Uterus (tissue), 4 donors: ENCODE measurements around the gene HAGH. TPM values are rescaled to one million over a fixed set of nuclear protein-coding genes. Genes with fewer than 3 reads are reported as not detected.

Source experiments
- DNase-seq, 2 donors: peaks; one replicate each; pipeline ENCODE4 v3.0.0-alpha.2; 2019 to 2020
- H3K27ac ChIP-seq, 2 donors: fragments of 200-600 bp; sonication (generic); 1 replicate in 1 of 2; 2 replicates in 1 of 2; pipeline ENCODE4 v1.5.1; 2016 to 2018
- H3K27me3 ChIP-seq, 2 donors: fragments of 200-600 bp; sonication (generic); one replicate each; pipeline ENCODE4 v1.5.1; 2018 to 2019; ENCODE audit warnings: control low read depth in 1 of 2
- H3K36me3 ChIP-seq, 2 donors: fragments of 200-600 bp; sonication (generic); one replicate each; pipeline ENCODE4 v1.5.1; 2019; ENCODE audit warnings: control low read depth in 1 of 2
- H3K4me1 ChIP-seq, 2 donors: fragments of 200-600 bp; sonication (generic); one replicate each; pipeline ENCODE4 v1.5.1; 2018 to 2019; ENCODE audit warnings: control low read depth in 1 of 2
- H3K4me3 ChIP-seq, 2 donors: fragments of 200-600 bp; sonication (generic); 1 replicate in 1 of 2; 2 replicates in 1 of 2; pipeline ENCODE4 v1.5.1; 2018 to 2019; ENCODE audit warnings: mild to moderate bottlenecking in 1 of 2
- H3K9me3 ChIP-seq, 2 donors: fragments of 200-600 bp; sonication (generic); one replicate each; pipeline ENCODE4 v1.5.1; 2019; ENCODE audit warnings: control low read depth in 1 of 2
- CTCF ChIP-seq, 4 experiments: fragments of 200-600 bp in 2 of 4; fragments of 450-650 bp in 2 of 4; sonication (generic) in 2 of 4; IDR thresholded peaks; one replicate each; pipeline ENCODE4 v1.5.1; 2016 to 2019; ENCODE audit warnings: antibody characterized with exemption in 4 of 4, mild to moderate bottlenecking in 2 of 4, moderate library complexity in 1 of 4
- POLR2A ChIP-seq, 2 donors: fragments of 450-650 bp; IDR thresholded peaks; one replicate each; pipeline ENCODE4 v1.6.1; 2016; ENCODE audit warnings: antibody characterized with exemption in 2 of 2, mild to moderate bottlenecking in 1 of 2, moderate library complexity in 1 of 2
- intact Hi-C: fragments of 100-400 bp; cut with DNase I; formaldehyde crosslinking; loops from one replicate; pipeline ENCODE4 v1.15.1; 2023; ENCODE audit warnings: low total_unique reads
- total RNA-seq, 4 donors: library from RNA; depleted of rRNA in 3 of 4; stranded (reverse); fragments of >200 nt in 3 of 4; gene quantifications; one replicate each; pipeline versions ENCODE4 v1.1.0 to v1.2.4, GENCODE V29; 2014 to 2023
- donor health status: DM: yes; HTN: yes; CAD: no.

Gene HAGH
- total RNA-seq, 4 donors from 2014 or later = 22.9 to 75.3 (median 34.0) TPM

DNA sequence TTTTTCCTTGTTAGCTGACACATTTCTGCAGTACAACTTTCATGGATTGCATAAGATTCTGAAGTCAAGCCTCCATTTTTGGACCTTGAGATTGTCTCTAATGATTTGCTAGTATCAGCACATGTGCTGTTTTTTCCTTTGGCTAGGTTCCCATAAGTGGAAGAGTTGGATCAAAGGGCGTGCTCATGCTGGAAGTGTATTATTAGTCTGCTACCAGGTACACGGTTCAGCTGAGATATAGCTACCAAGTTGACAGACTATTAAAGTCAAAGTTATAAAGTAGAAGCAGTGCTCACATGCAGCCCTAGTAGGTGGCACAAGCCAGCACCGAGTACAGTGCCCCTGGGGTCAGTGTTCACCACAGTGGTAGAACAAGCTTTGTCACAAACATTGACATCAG, 3.6 kb upstream of the HAGH start:
- H3K27ac ChIP-seq = no peak overlapping the region
- H3K36me3 ChIP-seq = no peaks in the 10 kb centered on the region
- DNase-seq = no peak
- no peak for TF ChIP-seq POLR2A (IDR thresholded peaks at IDR 0.05)
- no peak for TF ChIP-seq CTCF (IDR thresholded peaks at IDR 0.05)
- intact Hi-C loops = no loop called here
- peaks cover 0 to 10% of the 10 kb centered on the region in 2 donors for H3K4me1 ChIP-seq
- no peaks in the 10 kb centered on the region for H3K9me3 ChIP-seq
- H3K4me3 ChIP-seq = no peak overlapping the region
- no peaks in the 10 kb centered on the region for H3K27me3 ChIP-seq

DNA sequence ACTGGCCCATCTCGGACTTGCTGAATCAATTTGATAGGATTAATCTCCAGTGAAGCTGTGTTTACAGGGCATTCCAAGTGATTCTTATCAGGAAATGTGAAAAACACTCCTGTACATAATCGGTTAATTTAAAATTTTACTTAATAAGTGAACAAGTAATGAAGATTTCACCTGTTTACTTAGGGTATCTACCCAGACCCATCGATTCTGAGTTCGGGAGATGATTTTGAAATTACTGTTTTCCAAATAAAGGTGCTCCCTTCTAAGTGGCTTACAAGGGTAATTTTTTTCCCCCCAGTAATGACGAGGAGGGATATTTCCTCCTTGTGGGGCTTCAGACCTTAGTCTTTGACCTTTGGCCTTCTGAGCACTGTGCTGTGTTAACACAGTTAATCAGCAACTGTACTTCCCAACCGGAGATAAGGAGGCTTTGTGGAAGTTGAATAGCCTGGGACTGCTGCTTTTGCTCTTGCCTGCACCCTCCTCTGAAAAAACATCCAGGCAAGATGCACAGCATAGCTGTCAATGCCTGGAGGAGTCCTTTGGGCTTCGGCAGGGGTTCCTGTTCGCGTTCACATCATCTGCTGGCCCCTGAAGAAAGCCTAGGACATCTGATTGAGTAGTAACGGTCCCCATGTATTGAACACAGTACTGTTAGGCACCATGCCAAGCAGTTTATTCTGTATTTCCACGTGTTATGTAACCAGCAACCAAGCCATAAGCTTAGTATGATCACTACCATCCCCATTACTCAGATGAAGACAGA, 2.2 kb upstream of the HAGH start:
- H3K9me3 ChIP-seq = no peaks in the 10 kb centered on the region
- H3K36me3 ChIP-seq = no peaks in the 10 kb centered on the region
- no peak overlapping the region for H3K4me3 ChIP-seq
- no peak overlapping the region for H3K27ac ChIP-seq
- intact Hi-C loops = no loop called here
- TF ChIP-seq POLR2A (IDR thresholded peaks at IDR 0.05) (no peak), CTCF (IDR thresholded peaks at IDR 0.05) (no peak)
- no peak for DNase-seq
- no peaks in the 10 kb centered on the region for H3K27me3 ChIP-seq
- H3K4me1 ChIP-seq = peaks cover 0 to 12% of the 10 kb centered on the region in 2 donors

DNA sequence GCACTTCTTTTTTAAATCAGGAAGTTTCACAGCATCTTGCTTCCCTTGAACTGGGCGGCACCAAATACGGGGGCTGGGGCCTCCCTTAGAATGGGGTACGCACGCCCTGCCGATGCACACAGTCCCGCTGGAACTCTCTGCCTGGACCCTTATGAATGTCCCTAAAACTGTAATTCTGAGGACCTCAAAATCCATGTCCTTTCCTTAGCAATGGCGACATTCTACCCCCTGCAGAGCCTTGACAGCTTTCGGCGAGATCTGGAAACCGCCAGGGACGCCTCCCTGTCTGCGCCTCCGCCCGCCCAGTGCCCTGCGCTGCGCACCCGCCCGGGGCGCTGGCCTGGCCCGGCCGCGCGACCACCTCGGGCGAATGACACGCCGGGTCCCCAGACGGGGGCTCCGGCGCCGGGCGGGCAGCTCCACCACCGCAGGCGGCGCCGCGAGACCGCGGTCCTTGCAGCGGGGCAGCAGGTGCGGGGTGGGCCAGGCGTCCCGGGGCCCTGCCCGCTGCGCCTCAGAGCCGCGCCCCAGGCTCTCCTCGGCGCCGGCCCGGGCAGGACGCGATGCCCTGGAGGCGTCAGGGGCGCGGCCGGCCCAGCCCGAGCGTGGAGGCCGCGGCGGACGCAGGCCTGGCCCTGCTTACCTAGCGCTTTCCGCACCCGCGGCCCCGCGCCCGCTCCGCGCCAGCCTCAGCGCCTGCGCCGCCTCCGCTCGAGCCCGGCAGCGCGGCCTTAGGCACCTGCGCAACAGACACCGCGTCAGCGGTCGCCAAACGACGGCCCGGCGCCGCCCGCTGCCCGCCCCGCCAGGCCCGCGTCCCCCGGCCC, 548 bp downstream of the HAGH start:
- Histone ChIP-seq H3K27me3 (no peaks in the 10 kb centered on the region), H3K36me3 (no peaks in the 10 kb centered on the region), H3K27ac (peak overlapping the region; percentile 49 to 75), H3K4me1 (peaks cover 0 to 12% of the 10 kb centered on the region in 2 donors), H3K9me3 (no peaks in the 10 kb centered on the region), H3K4me3 (peak overlapping the region; percentile 95 to 96)
- TF ChIP-seq POLR2A (IDR thresholded peaks at IDR 0.05) (no peak), CTCF (IDR thresholded peaks at IDR 0.05) (peak in 1 of 4 experiments; percentile 7)
- intact Hi-C loops = no loop called here
- DNase-seq = no peak

GRCh38 chr16:1825381-1825863, 1.2 kb downstream of the HAGH start:
- no peak overlapping the region for H3K27ac ChIP-seq
- no peak for DNase-seq
- no peaks in the 10 kb centered on the region for H3K27me3 ChIP-seq
- H3K4me3 ChIP-seq = peak overlapping the region; percentile 95 to 96
- H3K4me1 ChIP-seq = peaks cover 0 to 12% of the 10 kb centered on the region in 2 donors
- intact Hi-C loops = no loop called here
- H3K9me3 ChIP-seq = no peaks in the 10 kb centered on the region
- no peaks in the 10 kb centered on the region for H3K36me3 ChIP-seq
- TF ChIP-seq POLR2A (IDR thresholded peaks at IDR 0.05) = no peak
- TF ChIP-seq CTCF (IDR thresholded peaks at IDR 0.05) = no peak

DNA sequence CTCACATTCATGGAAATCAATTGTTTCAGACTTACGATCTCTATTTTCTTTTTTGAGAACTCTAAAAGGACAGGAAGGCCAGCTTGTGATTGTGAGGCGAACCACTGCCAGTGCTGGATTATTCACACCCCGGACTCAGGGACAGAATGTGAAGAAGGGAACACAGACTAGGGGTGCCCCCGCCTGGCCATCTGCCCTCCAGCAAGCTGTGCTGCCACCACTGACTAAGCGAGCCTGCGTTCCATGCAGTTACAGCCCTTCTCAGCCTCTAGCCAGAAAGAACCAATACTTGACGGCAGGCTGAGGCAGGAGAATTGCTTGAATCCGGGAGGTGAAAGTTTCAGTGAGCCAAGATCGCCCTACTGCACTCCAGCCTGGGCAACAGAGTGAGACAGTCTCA, 2.8 kb downstream of the HAGH start:
- no peak overlapping the region for H3K27ac ChIP-seq
- TF ChIP-seq CTCF (IDR thresholded peaks at IDR 0.05) = no peak
- no peaks in the 10 kb centered on the region for H3K27me3 ChIP-seq
- no peak for DNase-seq
- intact Hi-C loops = no loop called here
- H3K9me3 ChIP-seq = no peaks in the 10 kb centered on the region
- H3K4me1 ChIP-seq = peaks cover 0 to 12% of the 10 kb centered on the region in 2 donors
- no peak overlapping the region for H3K4me3 ChIP-seq
- no peaks in the 10 kb centered on the region for H3K36me3 ChIP-seq
